ENCODE measurements around the gene FARS2.
"Not testable (repeated sequence)": the region's sequence is repeated elsewhere in the genome, so short reads cannot be mapped to it uniquely, and the experiment has no call there.

FARS2 gene

DNA sequence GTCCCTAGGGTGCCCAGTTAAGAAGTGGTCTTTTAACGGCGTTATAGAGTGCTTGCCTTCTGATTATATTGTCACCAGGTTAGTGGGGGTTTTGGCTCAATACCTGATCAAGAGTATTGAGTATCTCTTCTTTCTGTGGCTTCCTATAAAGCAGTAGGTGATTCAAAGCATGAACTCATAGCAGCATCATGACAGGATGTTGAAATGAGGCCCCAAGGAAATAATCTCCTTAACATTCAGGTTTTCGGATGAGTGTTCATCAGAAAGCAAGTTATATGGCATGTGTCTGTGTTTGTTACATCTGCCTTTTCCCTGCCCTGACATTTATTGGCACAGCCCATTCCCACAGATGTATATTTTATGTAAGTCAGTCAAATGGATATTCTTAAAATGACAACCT is 301.0 kb downstream of the FARS2 start:
- H3K27ac ChIP-seq = no peak overlapping the region
- TF ChIP-seq, protein P1, sequence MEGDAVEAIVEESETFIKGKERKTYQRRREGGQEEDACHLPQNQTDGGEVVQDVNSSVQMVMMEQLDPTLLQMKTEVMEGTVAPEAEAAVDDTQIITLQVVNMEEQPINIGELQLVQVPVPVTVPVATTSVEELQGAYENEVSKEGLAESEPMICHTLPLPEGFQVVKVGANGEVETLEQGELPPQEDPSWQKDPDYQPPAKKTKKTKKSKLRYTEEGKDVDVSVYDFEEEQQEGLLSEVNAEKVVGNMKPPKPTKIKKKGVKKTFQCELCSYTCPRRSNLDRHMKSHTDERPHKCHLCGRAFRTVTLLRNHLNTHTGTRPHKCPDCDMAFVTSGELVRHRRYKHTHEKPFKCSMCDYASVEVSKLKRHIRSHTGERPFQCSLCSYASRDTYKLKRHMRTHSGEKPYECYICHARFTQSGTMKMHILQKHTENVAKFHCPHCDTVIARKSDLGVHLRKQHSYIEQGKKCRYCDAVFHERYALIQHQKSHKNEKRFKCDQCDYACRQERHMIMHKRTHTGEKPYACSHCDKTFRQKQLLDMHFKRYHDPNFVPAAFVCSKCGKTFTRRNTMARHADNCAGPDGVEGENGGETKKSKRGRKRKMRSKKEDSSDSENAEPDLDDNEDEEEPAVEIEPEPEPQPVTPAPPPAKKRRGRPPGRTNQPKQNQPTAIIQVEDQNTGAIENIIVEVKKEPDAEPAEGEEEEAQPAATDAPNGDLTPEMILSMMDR (conservative IDR thresholded peaks at IDR 0.05) = no peak
- no peak for TF ChIP-seq ZFX (IDR thresholded peaks at IDR 0.05)

DNA sequence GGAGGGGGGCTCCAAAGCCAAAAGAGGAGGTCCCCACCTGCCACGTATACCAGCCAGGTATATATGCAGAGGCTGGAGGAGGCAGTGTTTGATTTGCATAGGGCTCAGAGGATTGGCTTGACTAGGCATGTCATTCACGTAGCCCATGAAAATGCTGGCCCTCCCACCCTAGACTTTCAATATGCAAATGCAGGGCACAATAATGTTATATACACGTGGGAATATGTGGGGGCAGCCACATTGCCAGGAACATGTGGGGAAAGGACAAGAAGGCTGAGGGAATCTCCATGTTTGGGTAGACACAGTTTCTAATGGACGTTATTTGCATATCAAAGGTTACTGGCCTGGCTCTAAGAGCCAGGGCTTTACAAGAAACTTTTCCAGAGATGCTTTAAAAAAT is 301.8 kb downstream of the FARS2 start:
- H3K27ac ChIP-seq = no peak overlapping the region
- no peak for TF ChIP-seq ZFX (IDR thresholded peaks at IDR 0.05)
- TF ChIP-seq, protein P1 (conservative IDR thresholded peaks at IDR 0.05) = no peak

DNA sequence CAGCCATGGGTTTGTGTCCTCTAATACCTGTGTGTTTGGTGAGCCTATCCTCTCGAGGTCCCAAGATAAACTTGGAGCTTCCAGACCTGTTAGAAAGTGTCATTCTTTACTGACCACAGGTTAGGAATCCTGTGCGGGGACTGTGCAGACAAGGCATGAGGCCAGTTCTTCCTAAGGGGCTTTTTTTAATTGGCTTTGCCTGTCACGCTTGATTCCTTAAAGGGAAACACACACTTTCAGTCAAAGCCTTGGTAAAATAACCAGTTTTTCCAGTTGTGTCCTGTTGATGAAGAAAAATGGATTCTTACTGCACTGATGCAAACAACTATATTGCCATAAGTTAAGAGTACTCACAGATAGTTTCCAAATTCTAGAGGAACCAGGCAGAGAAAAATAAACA is 303.4 kb downstream of the FARS2 start:
- H3K27ac ChIP-seq = not testable (repeated sequence)

DNA sequence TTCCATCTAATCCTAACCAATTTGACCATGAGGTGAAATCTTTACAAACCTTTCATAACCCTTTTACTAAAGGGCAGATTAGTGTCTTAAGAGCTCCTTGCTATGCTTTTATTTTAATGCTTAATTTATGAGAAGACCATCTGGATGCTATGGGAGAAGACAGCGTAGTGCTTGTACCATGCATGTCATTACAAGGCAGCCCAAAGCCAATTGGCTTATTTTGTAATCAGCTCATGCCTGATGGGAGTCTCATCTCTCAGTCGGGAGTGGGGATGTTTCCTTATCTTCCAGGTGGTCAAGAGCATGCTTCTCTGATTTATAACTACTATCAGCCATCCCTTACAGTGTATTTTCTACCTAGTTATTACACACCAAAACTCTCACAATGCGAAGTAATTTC is 304.7 kb downstream of the FARS2 start:
- no peak for TF ChIP-seq ZFX (IDR thresholded peaks at IDR 0.05)
- TF ChIP-seq, protein P1 (conservative IDR thresholded peaks at IDR 0.05) = no peak
- H3K27ac ChIP-seq = no peak overlapping the region

DNA sequence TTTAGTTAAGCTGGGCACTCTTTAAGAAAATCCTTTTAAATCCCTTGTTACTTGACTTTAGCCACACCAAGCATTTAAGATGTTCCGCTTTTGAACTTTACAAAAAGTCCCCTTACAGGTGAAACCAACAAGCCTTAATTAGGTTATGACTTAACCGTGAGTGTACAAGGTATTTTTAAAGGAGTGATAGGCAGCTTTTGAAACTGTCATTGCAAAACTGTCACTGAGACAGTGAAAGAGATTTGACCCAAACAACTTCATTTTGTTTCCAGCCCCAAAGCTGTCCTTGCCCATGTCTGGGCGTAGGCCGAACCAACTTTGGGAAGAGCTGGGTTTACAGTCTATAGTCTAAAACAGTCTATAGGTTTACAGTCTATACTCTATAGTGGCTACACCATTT is 305.4 kb downstream of the FARS2 start:
- no peak overlapping the region for H3K27ac ChIP-seq
- TF ChIP-seq, protein P1 (conservative IDR thresholded peaks at IDR 0.05) = no peak
- TF ChIP-seq ZFX (IDR thresholded peaks at IDR 0.05) = no peak

DNA sequence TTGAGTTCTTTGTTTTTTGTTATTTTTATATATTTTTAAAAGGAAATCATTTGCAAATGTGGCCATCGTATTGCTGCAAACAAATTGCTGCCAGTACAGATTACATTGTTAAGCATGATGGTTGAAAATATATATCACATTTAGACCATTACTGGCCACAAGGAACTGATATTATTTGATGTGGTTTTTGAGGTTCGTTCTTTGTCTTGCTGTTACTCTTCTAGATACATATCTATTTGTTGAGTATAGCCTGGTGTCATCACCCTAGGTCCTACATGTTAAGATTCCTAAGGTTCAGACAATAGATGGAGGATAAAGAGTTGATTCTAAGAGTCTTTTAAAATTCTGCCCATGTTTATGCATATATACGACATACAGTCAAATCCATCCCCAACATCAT is 306.0 kb downstream of the FARS2 start:
- TF ChIP-seq, protein P1 (conservative IDR thresholded peaks at IDR 0.05) = no peak
- no peak for TF ChIP-seq ZFX (IDR thresholded peaks at IDR 0.05)
- H3K27ac ChIP-seq = no peak overlapping the region

DNA sequence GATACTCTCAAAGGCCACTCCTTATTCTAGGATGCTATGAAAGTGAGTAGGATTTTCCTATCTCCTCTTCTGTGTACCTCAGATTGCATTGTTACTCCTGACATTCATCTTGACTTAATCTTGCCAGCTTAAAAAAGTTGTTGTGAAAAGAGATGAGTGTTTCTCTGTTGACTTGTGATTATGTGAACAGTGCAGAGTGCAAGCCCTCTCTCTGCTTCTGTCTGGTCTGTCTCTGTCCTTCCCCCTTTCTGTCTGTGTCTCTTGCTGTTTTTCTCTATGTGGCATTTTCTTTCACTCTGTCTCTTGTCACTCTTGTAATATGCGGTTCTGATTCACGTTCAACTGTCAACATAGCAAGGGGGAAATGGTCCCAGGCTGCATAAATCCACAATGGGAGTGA is 306.6 kb downstream of the FARS2 start:
- TF ChIP-seq, protein P1 (conservative IDR thresholded peaks at IDR 0.05) = no peak
- no peak for TF ChIP-seq ZFX (IDR thresholded peaks at IDR 0.05)
- H3K27ac ChIP-seq = no peak overlapping the region

DNA sequence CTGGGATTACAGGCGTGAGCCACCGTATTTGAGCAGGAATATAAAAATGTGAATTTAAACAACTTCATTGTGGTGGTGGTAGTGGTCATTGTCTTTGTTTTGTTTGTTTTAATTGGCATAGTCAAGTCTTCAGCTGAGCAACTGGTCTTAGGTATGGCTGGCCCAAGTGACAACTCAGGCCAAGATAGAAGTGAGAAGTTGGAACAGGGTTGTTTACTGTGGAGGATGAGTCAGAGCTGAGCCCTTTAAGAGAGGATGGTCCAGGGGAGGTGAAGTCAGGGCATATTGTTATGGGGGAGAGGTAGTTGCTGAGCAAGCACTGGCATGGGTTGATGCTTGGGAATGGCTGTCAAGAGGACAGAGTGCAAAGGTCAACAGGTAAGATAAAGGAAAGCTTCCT is 308.2 kb downstream of the FARS2 start:
- no peak for TF ChIP-seq ZFX (IDR thresholded peaks at IDR 0.05)
- TF ChIP-seq, protein P1 (conservative IDR thresholded peaks at IDR 0.05) = no peak

More for the DNA sequence above, 308.2 kb downstream of the FARS2 start:
- H3K27ac ChIP-seq = no peak overlapping the region
